DOHH2 (cell line): Measurements from ENCODE around the gene PPP1R2B.

Experiments
- H3F3A ChIP-seq: fragments of 200-600 bp; sonication (generic), shearing (Covaris generic); 2 replicates; pipeline ENCODE4 v1.6.0; 2016; ENCODE audit warnings: antibody characterized with exemption, mild to moderate bottlenecking; ENCODE audit not compliant: control insufficient read depth, insufficient read depth
- H3K27ac ChIP-seq: fragments of 200-600 bp; sonication (generic); 2 replicates; pipeline ENCODE4 v1.5.1; 2014; ENCODE audit warnings: low read depth, mild to moderate bottlenecking, low read length, moderate library complexity
- H3K27me3 ChIP-seq: fragments of 200-600 bp; sonication (generic); 2 replicates; pipeline ENCODE4 v1.6.1; 2014; ENCODE audit warnings: mild to moderate bottlenecking, low read length, mixed read lengths; ENCODE audit not compliant: control insufficient read depth
- H3K36me3 ChIP-seq: fragments of 200-600 bp; sonication (generic); 2 replicates; pipeline ENCODE4 v1.6.1; 2014; ENCODE audit warnings: mild to moderate bottlenecking, low read length, moderate library complexity, mixed read lengths; ENCODE audit not compliant: control insufficient read depth
- H3K4me1 ChIP-seq: fragments of 200-600 bp; sonication (generic); 2 replicates; pipeline ENCODE4 v1.6.1; 2014; ENCODE audit warnings: mild to moderate bottlenecking, low read length, mixed read lengths; ENCODE audit not compliant: control insufficient read depth
- H3K4me2 ChIP-seq: fragments of 200-600 bp; sonication (generic); 2 replicates; pipeline ENCODE4 v1.6.0; 2014; ENCODE audit warnings: mild to moderate bottlenecking, low read length, moderate library complexity
- H3K4me3 ChIP-seq: fragments of 200-600 bp; sonication (generic); 2 replicates; pipeline ENCODE4 v1.5.1; 2014; ENCODE audit warnings: mild to moderate bottlenecking, low read length, mixed read lengths
- H3K79me2 ChIP-seq: fragments of 200-600 bp; sonication (generic); 2 replicates; pipeline ENCODE4 v1.6.1; 2014; ENCODE audit warnings: mild to moderate bottlenecking, low read length, mixed read lengths; ENCODE audit not compliant: control insufficient read depth
- H3K9me2 ChIP-seq: fragments of 200-600 bp; sonication (generic); replicated peaks from 2 replicates; pipeline ENCODE4 v1.6.1; 2014; ENCODE audit warnings: mild to moderate bottlenecking, low read length, mixed read lengths; ENCODE audit not compliant: control insufficient read depth
- H3K9me3 ChIP-seq: fragments of 200-600 bp; sonication (generic); 2 replicates; pipeline ENCODE4 v1.6.1; 2014; ENCODE audit warnings: antibody characterized with exemption, low read length, mixed read lengths; ENCODE audit not compliant: control insufficient read depth, insufficient read depth
- H4K20me1 ChIP-seq: fragments of 200-600 bp; sonication (generic); 2 replicates; pipeline ENCODE4 v1.6.0; 2014; ENCODE audit warnings: low read depth, mild to moderate bottlenecking, antibody characterized with exemption, low read length, moderate library complexity; ENCODE audit not compliant: control insufficient read depth, insufficient read depth
- CTCF ChIP-seq: fragments of 200-600 bp; sonication (generic); IDR thresholded peaks from one replicate; pipeline ENCODE4 v1.5.1; 2014; ENCODE audit warnings: antibody characterized with exemption, mild to moderate bottlenecking, low read depth, low read length; ENCODE audit not compliant: poor library complexity, severe bottlenecking
- EZH2phosphoT487 ChIP-seq: fragments of 200-600 bp; sonication (generic); IDR thresholded peaks from 2 replicates; pipeline ENCODE4 v1.6.1; 2017; ENCODE audit warnings: borderline replicate concordance, mild to moderate bottlenecking, antibody characterized with exemption, low read length, moderate library complexity, mixed read lengths

PPP1R2B gene

GRCh38 chr5:156850206-156850751, at the start of gene PPP1R2B:
Gene PPP1R2B (plus strand): TSS chr5:156850295. CDS start chr5:156850563, 268 bp downstream.
- TF ChIP-seq EZH2phosphoT487, result no peak
- no peak for TF ChIP-seq CTCF
- Histone ChIP-seq H3K27ac (no peak within 1 kb of the TSS), H3K9me2 (no peaks in the 10 kb centered on the region), H3K4me3 (no peak within 1 kb of the TSS), H3K79me2 (no peaks in the 10 kb centered on the region), H3K9me3 (peaks cover 7% of the 10 kb centered on the region; the same call in 1 of the 2 replicates), H4K20me1 (no peaks in the 10 kb centered on the region), H3F3A (no peaks in the 10 kb centered on the region), H3K27me3 (no peaks in the 10 kb centered on the region), H3K4me2 (no peak within 1 kb of the TSS), H3K36me3 (no peaks in the 10 kb centered on the region), H3K4me1 (peaks cover 5% of the 10 kb centered on the region)

GRCh38 chr5:156800929-156801328, 49.2 kb upstream of the PPP1R2B start:
- Histone ChIP-seq H3K4me1 (no peaks in the 10 kb centered on the region), H3K27ac (no peak overlapping the region), H3K4me3 (no peak overlapping the region), H4K20me1 (no peaks in the 10 kb centered on the region), H3K36me3 (no peaks in the 10 kb centered on the region), H3K9me2 (no peaks in the 10 kb centered on the region), H3K9me3 (no peaks in the 10 kb centered on the region), H3K4me2 (no peak overlapping the region), H3K27me3 (no peaks in the 10 kb centered on the region), H3F3A (no peaks in the 10 kb centered on the region), H3K79me2 (no peaks in the 10 kb centered on the region)
- TF ChIP-seq EZH2phosphoT487, result no peak
- TF ChIP-seq CTCF, result no peak

- TF ChIP-seq CTCF, result no peak
- H3K36me3 ChIP-seq, result no peaks in the 10 kb centered on the region
- no peak overlapping the region for H3K27ac ChIP-seq
- no peak overlapping the region for H3K4me3 ChIP-seq
- no peaks in the 10 kb centered on the region for H3K27me3 ChIP-seq
- H4K20me1 ChIP-seq, result no peaks in the 10 kb centered on the region
- no peaks in the 10 kb centered on the region for H3K4me1 ChIP-seq
- no peaks in the 10 kb centered on the region for H3F3A ChIP-seq
- H3K79me2 ChIP-seq, result no peaks in the 10 kb centered on the region
- H3K9me3 ChIP-seq, result no peaks in the 10 kb centered on the region
- H3K9me2 ChIP-seq, result no peaks in the 10 kb centered on the region
- no peak overlapping the region for H3K4me2 ChIP-seq
These were observed 47.6 kb upstream of the PPP1R2B start for GRCh38 chr5:156802501-156802900.

- H3K27me3 ChIP-seq, result no peaks in the 10 kb centered on the region
- H3K9me3 ChIP-seq, result no peaks in the 10 kb centered on the region
- no peaks in the 10 kb centered on the region for H4K20me1 ChIP-seq
- no peak overlapping the region for H3K4me3 ChIP-seq
- TF ChIP-seq CTCF (no peak), EZH2phosphoT487 (no peak)
- H3K4me2 ChIP-seq, result no peak overlapping the region
- H3K79me2 ChIP-seq, result no peaks in the 10 kb centered on the region
- no peak overlapping the region for H3K27ac ChIP-seq
- H3K36me3 ChIP-seq, result no peaks in the 10 kb centered on the region
- no peaks in the 10 kb centered on the region for H3K9me2 ChIP-seq
- H3F3A ChIP-seq, result no peaks in the 10 kb centered on the region
- H3K4me1 ChIP-seq, result no peaks in the 10 kb centered on the region
These were observed 46.7 kb upstream of the PPP1R2B start for GRCh38 chr5:156803404-156803803.
